H1 (cell line): ENCODE data around the gene TMOD4. TPM values are rescaled to one million over a fixed set of nuclear protein-coding genes. Genes with fewer than 3 reads are reported as not detected.

ENCODE experiments used
- CTCF ChIA-PET: fragments of 300-600 bp; sonication (Branson Sonifier 250); formaldehyde crosslinking; loops from one replicate; lab custom pipeline; 2021; ENCODE audit not compliant: partially characterized antibody; lab: Charles Lee
- POLR2A ChIA-PET: fragments of 300-600 bp; sonication (Branson Sonifier 250); formaldehyde crosslinking; loops from one replicate; lab custom pipeline; 2021; ENCODE audit warnings: inconsistent platforms; ENCODE audit not compliant: partially characterized antibody; lab: Charles Lee
- DNase-seq, 2 experiments: peaks; one replicate each; pipeline versions ENCODE4 v3.0.0 to v3.0.0-alpha.2; 2010 to 2022; ENCODE audit warnings: low spot score in 2 of 2, low read depth in 1 of 2, mixed read lengths in 1 of 2
- FAIRE-seq: peaks from 2 replicates; lab custom pipeline; 2011; peaks lifted over from hg19 to GRCh38; lab: Jason Lieb, UNC
- H2AFZ ChIP-seq: 2 replicates; pipeline ENCODE4 v1.8.1; 2012; ENCODE audit warnings: low read length, inconsistent platforms
- H2AK5ac ChIP-seq: 2 replicates; pipeline ENCODE4 v1.6.1; 2013; ENCODE audit warnings: low read depth, low read length
- H2BK120ac ChIP-seq: replicated peaks from 2 replicates; pipeline ENCODE3; 2013; ENCODE audit warnings: low read depth, low read length, inconsistent platforms
- H2BK12ac ChIP-seq: 2 replicates; pipeline ENCODE4 v1.6.1; 2013; ENCODE audit warnings: low read depth, low read length
- H2BK15ac ChIP-seq: 2 replicates; pipeline ENCODE4 v1.6.1; 2013; ENCODE audit warnings: low read length
- H2BK20ac ChIP-seq: 2 replicates; pipeline ENCODE4 v1.6.1; 2013; ENCODE audit warnings: low read length
- H2BK5ac ChIP-seq: 2 replicates; pipeline ENCODE4 v1.6.1; 2013; ENCODE audit warnings: low read depth, low read length
- H3K14ac ChIP-seq: 2 replicates; pipeline ENCODE4 v1.6.1; 2013; ENCODE audit warnings: inconsistent platforms; ENCODE audit not compliant: insufficient read length
- H3K18ac ChIP-seq: 2 replicates; pipeline ENCODE4 v1.6.1; 2013; ENCODE audit warnings: low read length; ENCODE audit errors: extremely low read depth
- H3K23ac ChIP-seq: 2 replicates; pipeline ENCODE4 v1.6.1; 2013; ENCODE audit warnings: inconsistent platforms; ENCODE audit not compliant: insufficient read length
- H3K23me2 ChIP-seq: 2 replicates; pipeline ENCODE4 v1.6.1; 2013; ENCODE audit warnings: low read depth, low read length
- H3K27ac ChIP-seq: 2 replicates; pipeline ENCODE4 v1.6.1; 2011; ENCODE audit warnings: low read depth, low read length, inconsistent platforms
- H3K27me3 ChIP-seq, 4 experiments: replicated peaks in 1 of 4; 1 replicate in 1 of 4; 2 replicates in 3 of 4; pipeline versions ENCODE4 v1.6.1 to v1.8.1; 2011 to 2013; ENCODE audit warnings: low read length in 3 of 4, mild to moderate bottlenecking in 3 of 4, inconsistent platforms in 2 of 4, mixed read lengths in 2 of 4, moderate library complexity in 1 of 4; ENCODE audit not compliant: control insufficient read depth in 3 of 4, insufficient read depth in 3 of 4; ENCODE audit errors: extremely low read depth in 1 of 4
- H3K36me3 ChIP-seq, 4 experiments: 2 replicates each; pipeline versions ENCODE4 v1.6.1 to v1.8.1; 2011 to 2013; ENCODE audit warnings: mild to moderate bottlenecking in 4 of 4, low read length in 3 of 4, moderate library complexity in 2 of 4, control low read depth in 1 of 4, inconsistent platforms in 1 of 4; ENCODE audit not compliant: insufficient read depth in 4 of 4, control insufficient read depth in 2 of 4
- H3K4ac ChIP-seq: replicated peaks from 2 replicates; pipeline ENCODE3; 2013; ENCODE audit warnings: low read length, low read depth, mixed read lengths, inconsistent platforms; ENCODE audit not compliant: insufficient read length
- H3K4me1 ChIP-seq, 4 experiments: replicated peaks in 1 of 4; 1 replicate in 1 of 4; 2 replicates in 3 of 4; pipeline versions ENCODE4 v1.6.1 to v1.8.1; 2011 to 2013; ENCODE audit warnings: low read length in 3 of 4, inconsistent platforms in 2 of 4, mixed read lengths in 1 of 4; ENCODE audit not compliant: insufficient read depth in 4 of 4, control insufficient read depth in 3 of 4
- H3K4me2 ChIP-seq, 2 experiments: 2 replicates each; pipeline versions ENCODE4 v1.6.1 to v1.8.1; 2011 to 2013; ENCODE audit warnings: low read depth in 2 of 2, low read length in 2 of 2, control low read depth in 1 of 2, inconsistent platforms in 1 of 2, mild to moderate bottlenecking in 1 of 2; ENCODE audit not compliant: insufficient read depth in 1 of 2
- H3K4me3 ChIP-seq, 4 experiments: fragments of 200-600, 300-600 bp in 1 of 4; sonication (generic), shearing (Covaris generic), sonication (Bioruptor Twin) in 1 of 4; 2 replicates each; pipeline versions ENCODE4 v1.5.1 to v1.8.1; 2011 to 2016; ENCODE audit warnings: low read length in 4 of 4, low read depth in 3 of 4, control low read depth in 2 of 4, inconsistent platforms in 2 of 4, mild to moderate bottlenecking in 2 of 4, mixed read lengths in 1 of 4, moderate library complexity in 1 of 4; ENCODE audit not compliant: insufficient read depth in 2 of 4; ENCODE audit errors: extremely low read depth in 1 of 4
- H3K56ac ChIP-seq: replicated peaks from 2 replicates; pipeline ENCODE3; 2013; ENCODE audit warnings: low read depth, mild to moderate bottlenecking, mixed read lengths, low read length, inconsistent platforms; ENCODE audit not compliant: insufficient read length
- H3K79me1 ChIP-seq: 2 replicates; pipeline ENCODE4 v1.6.1; 2013; ENCODE audit warnings: low read depth, low read length, control low read depth
- H3K79me2 ChIP-seq, 2 experiments: 2 replicates each; pipeline versions ENCODE4 v1.6.1 to v1.8.1; 2012 to 2013; ENCODE audit warnings: low read length in 2 of 2, mild to moderate bottlenecking in 2 of 2, inconsistent platforms in 1 of 2; ENCODE audit not compliant: insufficient read depth in 2 of 2, control insufficient read depth in 1 of 2
- H3K9ac ChIP-seq, 4 experiments: replicated peaks in 1 of 4; 1 replicate in 1 of 4; 2 replicates in 3 of 4; pipeline versions ENCODE4 v1.6.1 to v1.8.1; 2011 to 2013; ENCODE audit warnings: low read depth in 3 of 4, low read length in 3 of 4, control low read depth in 2 of 4, mild to moderate bottlenecking in 2 of 4, moderate library complexity in 2 of 4, inconsistent platforms in 1 of 4; ENCODE audit errors: extremely low read depth in 1 of 4
- H3K9me3 ChIP-seq, 2 experiments: 2 replicates each; pipeline versions ENCODE4 v1.6.1 to v1.8.1; 2012 to 2013; ENCODE audit warnings: mild to moderate bottlenecking in 2 of 2, moderate library complexity in 2 of 2, control low read depth in 1 of 2, inconsistent platforms in 1 of 2, low read depth in 1 of 2, low read length in 1 of 2, mixed read lengths in 1 of 2; ENCODE audit not compliant: insufficient read depth in 2 of 2
- H4K20me1 ChIP-seq, 2 experiments: replicated peaks in 1 of 2; 2 replicates each; pipeline versions ENCODE3 to v1.8.1; 2011 to 2013; ENCODE audit warnings: inconsistent platforms in 2 of 2, low read length in 2 of 2, mild to moderate bottlenecking in 1 of 2; ENCODE audit not compliant: insufficient read depth in 2 of 2, control insufficient read depth in 1 of 2
- H4K5ac ChIP-seq: 2 replicates; pipeline ENCODE4 v1.6.1; 2013; ENCODE audit warnings: low read length, low read depth, mixed read lengths, inconsistent platforms; ENCODE audit not compliant: insufficient read length
- H4K8ac ChIP-seq: 2 replicates; pipeline ENCODE4 v1.8.0; 2013; ENCODE audit warnings: mild to moderate bottlenecking, moderate library complexity, low read length, inconsistent platforms; ENCODE audit not compliant: insufficient read depth; ENCODE audit errors: extremely low read depth
- H4K91ac ChIP-seq: replicated peaks from 2 replicates; pipeline ENCODE3; 2013; ENCODE audit warnings: low read length, mixed read lengths, inconsistent platforms; ENCODE audit not compliant: insufficient read length
- CEBPB ChIP-seq: IDR thresholded peaks from 2 replicates; pipeline ENCODE4 v1.6.1; 2012; ENCODE audit warnings: low read depth, low read length
- CTCF ChIP-seq, 3 experiments: IDR thresholded peaks; 1 replicate in 2 of 3; 2 replicates in 1 of 3; pipeline versions ENCODE4 v1.5.1 to v1.6.1; 2011; ENCODE audit warnings: low read length in 3 of 3, mild to moderate bottlenecking in 3 of 3, inconsistent platforms in 2 of 3, low read depth in 1 of 3, moderate library complexity in 1 of 3; ENCODE audit not compliant: insufficient read depth in 1 of 3; ENCODE audit errors: control extremely low read depth in 1 of 3
- EGR1 ChIP-seq: IDR thresholded peaks from 2 replicates; pipeline ENCODE4 v1.6.1; 2011; ENCODE audit warnings: low read depth, low read length, borderline replicate concordance
- GABPA ChIP-seq: IDR thresholded peaks from 2 replicates; pipeline ENCODE4 v1.6.1; 2011; ENCODE audit warnings: mild to moderate bottlenecking, low read length, moderate library complexity, borderline replicate concordance; ENCODE audit not compliant: insufficient read depth
- MAX ChIP-seq: IDR thresholded peaks from 2 replicates; pipeline ENCODE4 v1.6.1; 2012; ENCODE audit warnings: inconsistent platforms
- NANOG ChIP-seq: IDR thresholded peaks from 2 replicates; pipeline ENCODE4 v1.6.1; 2011; ENCODE audit warnings: low read length, low read depth, mild to moderate bottlenecking, inconsistent platforms; ENCODE audit not compliant: insufficient read depth, poor library complexity, severe bottlenecking
- POLR2A ChIP-seq, 2 experiments: IDR thresholded peaks; 1 replicate in 1 of 2; 2 replicates in 1 of 2; pipeline ENCODE4 v1.6.1; 2011; ENCODE audit warnings: low read depth in 2 of 2, low read length in 2 of 2, mild to moderate bottlenecking in 2 of 2; ENCODE audit errors: control extremely low read depth in 1 of 2
- RAD21 ChIP-seq, 2 experiments: IDR thresholded peaks in 1 of 2; conservative IDR thresholded peaks in 1 of 2; 2 replicates each; pipeline ENCODE4 v1.6.1; 2011; ENCODE audit warnings: low read depth in 2 of 2, low read length in 2 of 2, improper control_type of control experiment in 1 of 2, inconsistent platforms in 1 of 2, mild to moderate bottlenecking in 1 of 2, moderate library complexity in 1 of 2
- RXRA ChIP-seq: IDR thresholded peaks from 2 replicates; pipeline ENCODE4 v1.6.1; 2011; ENCODE audit warnings: low read depth, mild to moderate bottlenecking, low read length, moderate library complexity; ENCODE audit not compliant: insufficient read depth
- SUZ12 ChIP-seq: fragments of 200-600 bp; sonication (generic); IDR thresholded peaks from 2 replicates; pipeline ENCODE4 v1.6.1; 2012; ENCODE audit warnings: mild to moderate bottlenecking, inconsistent platforms, low read length, moderate library complexity, mixed read lengths
- WGBS, 2 experiments: shearing (Covaris generic) in 1 of 2; methylation state at CpG; one replicate each; pipeline versions ENCODE4 v1.1.6 to v1.1.7; 2013 to 2015; ENCODE audit warnings: low lambda C conversion rate in 2 of 2, mixed read lengths in 2 of 2, inconsistent platforms in 1 of 2, low coverage in 1 of 2, missing lambda C conversion rate in 1 of 2; ENCODE audit not compliant: insufficient replicate concordance in 2 of 2, insufficient coverage in 1 of 2, insufficient read length in 1 of 2; ENCODE audit errors: extremely low coverage in 1 of 2, missing lambda C conversion rate in 1 of 2; 5-methylcytosine and 5-hydroxymethylcytosine counted together
- polyA plus RNA-seq, 7 experiments: library from polyadenylated mRNA; depleted of rRNA in 3 of 7; stranded (reverse) in 5 of 7; unstranded in 2 of 7; fragments of >200 nt in 5 of 7; fragments of 200-250 nt in 2 of 7; gene quantifications; 1 replicate in 5 of 7; 2 replicates in 1 of 7; 4 replicates in 1 of 7; pipeline versions ENCODE4 v1.2.1 to v1.2.3, GENCODE V29; 2011 to 2013; ENCODE audit warnings: missing spikeins in 2 of 7, mixed read lengths in 2 of 7
- total RNA-seq: library from RNA; stranded (reverse); fragmentation: NEBNext Ultra II Directional; extraction: Animal tissue kit (Norgen Biotek cat#: 25700); gene quantifications from 2 replicates; pipeline ENCODE4 v1.2.1, GENCODE V29; 2021

Gene TMOD4
- total and polyA plus RNA-seq, 2 of the 8 experiments (the other 6 are each of a cell fraction or from before 2014, with no cell fraction given) = 0.42 TPM; not detected in 1

- Histone ChIP-seq H2AFZ (no peak overlapping the region), H2BK20ac (no peak overlapping the region), H3K4me2 (no peak overlapping the region), H2BK12ac (no peak overlapping the region), H2AK5ac (no peak overlapping the region), H3K56ac (no peak overlapping the region), H4K20me1 (no peaks in the 10 kb centered on the region), H3K4me1 (no peaks in the 10 kb centered on the region), H3K79me2 (no peaks in the 10 kb centered on the region), H3K14ac (no peak overlapping the region), H2BK120ac (no peak overlapping the region), H2BK5ac (no peak overlapping the region), H3K23me2 (no peaks in the 10 kb centered on the region), H2BK15ac (no peak overlapping the region), H3K79me1 (no peaks in the 10 kb centered on the region), H4K91ac (no peak overlapping the region), H3K18ac (no peak overlapping the region), H3K4ac (no peak overlapping the region), H3K4me3 (no peak overlapping the region), H3K23ac (no peak overlapping the region), H3K27me3 (no peaks in the 10 kb centered on the region), H3K36me3 (peaks cover 0 to 18% (median 6%) of the 10 kb centered on the region in 4 experiments; a peak in 4 of 8 replicates), H4K8ac (no peak overlapping the region), H3K27ac (no peak overlapping the region), H3K9me3 (no peaks in the 10 kb centered on the region), H4K5ac (no peak overlapping the region), H3K9ac (no peak overlapping the region)
- FAIRE-seq = no peak
- no peak for DNase-seq
- 84% methylated on average over 6 of the region's 6 CpGs; no CpG with 5 or more reads in 1 of the 2 experiments for WGBS, 2 experiments
- CTCF ChIA-PET = interaction anchor here (0.5 to 11.8 kb wide), 27 partner anchors 9 to 819 kb away, joined by 3 to 285 read pairs (median 4); partner anchors contain the start of genes C1orf56, GABPB2, MINDY1 and PI4KB
- POLR2A ChIA-PET = interaction anchor here (0.6 to 2.0 kb wide), 6 partner anchors 8 to 59 kb away, joined by 3 to 6 read pairs (median 4); partner anchors contain the start of gene SEMA6C
- TF ChIP-seq GABPA = no peak
- no peak for TF ChIP-seq CEBPB
- TF ChIP-seq SUZ12 = no peak
- TF ChIP-seq MAX = no peak
- TF ChIP-seq EGR1 = no peak
- no peak for TF ChIP-seq RXRA
- TF ChIP-seq POLR2A (IDR thresholded peaks at IDR 0.05; ENCODE audit: control extremely low read depth in 1 of 2, low read depth in 2 of 2, low read length in 2 of 2) = no peak
- TF ChIP-seq CTCF (IDR thresholded peaks at IDR 0.05; ENCODE audit: control extremely low read depth in 1 of 3, insufficient read depth in 1 of 3, low read depth in 1 of 3, low read length in 3 of 3) = no peak
- TF ChIP-seq NANOG = no peak
- TF ChIP-seq RAD21 (IDR thresholded peaks at IDR 0.05 in 1 of 2, conservative IDR thresholded peaks at IDR 0.05 in 1 of 2; ENCODE audit: low read depth in 2 of 2, low read length in 2 of 2) = no peak
Measured at GRCh38 chr1:151157067-151157531, 18.7 kb downstream of the TMOD4 start.
